UCSD-AML1 (cell line): ENCODE data around the gene KAT2B.

Source experiments
- DNase-seq: peaks from one replicate; lab custom pipeline; 2025; ENCODE audit not compliant: unreplicated experiment; lab: John Stamatoyannopoulos, UW

The KAT2B gene

DNA sequence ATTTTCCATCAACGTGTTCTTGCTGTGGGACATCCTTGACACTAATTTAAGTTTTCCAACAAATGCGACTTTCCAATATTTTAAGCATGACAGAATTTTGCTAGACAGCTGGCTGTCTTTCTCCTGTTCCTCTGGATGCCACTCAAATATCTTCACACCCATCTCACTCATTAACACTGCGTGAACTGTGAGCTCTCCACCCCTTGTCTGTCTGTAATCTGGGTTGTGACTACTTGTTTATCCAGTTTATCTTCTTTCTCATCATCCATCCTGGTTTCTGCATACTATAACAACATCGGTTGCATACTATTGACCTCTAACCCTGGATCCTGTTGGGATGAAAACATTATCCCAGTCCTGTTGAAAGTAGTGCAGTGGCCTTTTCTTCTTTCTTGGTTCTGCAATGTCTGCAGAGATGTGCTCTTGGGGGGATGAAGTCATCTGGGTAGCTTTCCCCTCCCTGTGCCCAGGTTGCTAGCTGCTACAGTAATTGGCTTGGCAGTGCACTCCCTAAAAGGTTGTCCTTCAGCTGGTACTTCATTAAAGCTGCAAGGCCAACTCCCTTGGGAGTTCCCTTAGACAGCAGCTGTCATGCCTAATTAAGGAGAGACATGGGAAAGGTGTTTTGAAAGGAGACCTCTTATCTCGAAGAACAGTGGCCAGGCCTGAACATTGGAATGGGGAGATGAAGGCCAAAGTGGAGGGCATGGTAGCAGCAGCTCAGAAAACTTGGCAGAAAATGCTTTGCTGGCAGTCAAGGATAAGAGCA is 24.7 kb downstream of the KAT2B start:
- DNase-seq: no peak

DNA sequence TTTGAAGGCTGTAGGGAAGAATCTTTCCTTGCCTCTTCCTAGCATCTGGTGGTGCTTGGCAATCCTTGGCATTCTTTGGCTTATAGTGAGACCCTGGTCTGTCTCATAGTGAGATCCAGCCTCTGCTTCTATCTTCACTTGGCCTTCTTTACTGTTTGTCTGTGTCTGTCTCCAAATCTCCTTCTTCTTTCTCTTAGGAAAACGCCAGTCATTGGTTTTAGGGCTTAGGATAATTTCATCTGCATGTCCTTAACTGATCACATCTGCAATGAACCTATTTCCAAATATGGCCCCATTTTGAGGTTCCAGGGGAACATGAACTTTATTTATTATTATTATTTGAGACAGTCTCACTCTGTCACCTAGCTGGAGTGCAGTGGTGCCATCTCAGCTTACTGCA is 25.8 kb downstream of the KAT2B start:
- no peak for DNase-seq

DNA sequence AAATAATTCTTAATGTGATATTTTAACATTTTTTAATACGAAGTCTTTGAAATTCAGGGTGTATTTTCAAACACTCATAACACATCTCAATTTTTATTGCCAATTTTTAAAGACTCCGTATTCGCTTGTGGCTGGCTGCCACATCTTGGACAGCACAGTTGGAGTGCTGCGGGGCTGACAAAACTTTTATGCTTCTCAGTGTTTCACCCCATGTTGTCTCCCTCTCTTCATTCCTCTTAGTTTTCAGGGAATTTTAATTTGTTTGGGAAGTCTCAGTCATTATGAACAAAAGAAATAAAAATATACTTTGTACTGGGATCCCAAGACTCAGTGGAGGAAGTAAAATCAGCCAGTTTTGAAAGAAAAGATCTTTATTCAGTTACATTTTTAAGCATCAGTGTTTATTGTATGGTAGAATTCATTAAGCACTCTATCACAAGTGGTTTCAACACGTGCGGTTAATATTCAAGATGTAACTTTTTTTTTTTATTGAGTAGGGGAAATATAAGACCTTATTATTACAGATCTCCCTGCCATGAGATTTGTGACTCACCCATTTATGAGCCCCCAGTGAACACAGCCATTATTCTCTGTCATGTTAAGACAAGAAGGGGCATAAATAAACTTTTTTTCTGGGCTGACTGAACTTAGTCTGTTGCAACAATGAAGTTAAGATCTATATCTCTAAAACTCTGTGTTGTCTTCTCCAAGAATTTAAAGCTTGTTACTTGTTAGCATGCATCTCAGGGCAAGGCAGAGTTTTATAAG is 26.8 kb downstream of the KAT2B start:
- DNase-seq: no peak

DNA sequence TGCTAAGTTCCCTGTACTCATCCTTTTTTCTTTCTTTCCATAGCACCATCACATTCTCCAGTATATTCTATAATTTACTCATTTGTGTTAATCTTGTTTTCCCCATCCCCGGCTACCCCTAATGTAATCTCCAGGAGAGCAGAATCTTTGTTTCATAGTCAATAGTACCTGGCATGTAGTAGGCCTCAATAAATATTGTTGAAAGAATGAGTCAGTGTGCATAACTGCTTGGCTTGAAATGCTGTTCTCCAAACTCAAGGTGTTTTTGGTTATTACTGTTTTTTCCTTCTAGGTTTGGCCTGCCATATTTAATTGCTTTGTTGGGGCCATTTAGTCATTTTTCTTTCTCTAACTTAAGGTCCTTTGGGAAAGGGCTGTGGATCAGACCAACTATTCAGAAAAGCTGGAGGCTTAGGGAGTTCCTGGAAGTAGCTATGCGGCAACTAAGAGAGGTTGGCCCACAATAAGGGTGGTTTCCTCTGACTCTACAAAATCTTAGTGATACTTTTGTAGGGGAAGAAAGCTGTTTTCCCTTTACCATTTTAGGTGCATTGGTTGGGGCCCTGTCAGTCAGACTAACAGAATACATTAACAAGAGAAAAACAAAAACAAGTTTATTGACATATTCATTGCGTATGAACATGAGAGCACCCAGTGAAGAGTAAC is 28.4 kb downstream of the KAT2B start:
- no peak for DNase-seq

DNA sequence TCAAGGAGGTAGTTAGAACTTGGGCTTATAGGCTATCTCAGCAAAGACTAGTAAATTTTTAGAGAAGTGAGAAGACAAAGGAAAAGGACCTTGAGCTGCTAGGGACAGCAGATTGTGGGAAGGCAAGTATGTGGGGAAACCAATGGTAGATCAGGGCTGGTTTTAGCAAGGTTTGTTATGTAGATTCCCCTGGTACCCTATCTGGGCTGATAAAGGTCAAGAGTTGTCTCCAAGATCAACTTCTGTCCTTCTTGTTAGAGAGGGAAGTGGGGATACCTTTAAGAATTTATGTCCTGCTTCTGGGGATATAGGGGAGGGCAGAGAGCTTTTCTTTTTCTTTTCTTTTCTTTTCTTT is 28.9 kb downstream of the KAT2B start:
- no peak for DNase-seq

DNA sequence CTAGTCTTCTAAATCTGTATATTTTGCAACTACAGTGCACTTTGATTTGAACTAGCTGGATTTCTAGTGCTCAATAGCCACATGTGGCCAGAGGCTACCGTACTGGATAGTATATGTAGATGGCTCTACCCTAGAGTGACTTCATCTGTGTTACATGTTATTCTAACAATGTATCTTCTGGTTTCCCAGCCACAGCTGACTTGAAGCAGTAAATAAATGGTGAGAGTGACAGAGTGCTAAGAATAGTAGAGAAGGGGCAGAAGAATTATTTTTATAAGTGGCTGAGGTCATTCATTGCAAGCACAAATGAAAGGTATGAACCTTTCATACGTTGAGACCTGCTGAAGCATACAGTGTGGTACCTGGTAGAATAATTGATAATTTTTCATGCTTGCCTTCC is 30.9 kb downstream of the KAT2B start:
- no peak for DNase-seq

DNA sequence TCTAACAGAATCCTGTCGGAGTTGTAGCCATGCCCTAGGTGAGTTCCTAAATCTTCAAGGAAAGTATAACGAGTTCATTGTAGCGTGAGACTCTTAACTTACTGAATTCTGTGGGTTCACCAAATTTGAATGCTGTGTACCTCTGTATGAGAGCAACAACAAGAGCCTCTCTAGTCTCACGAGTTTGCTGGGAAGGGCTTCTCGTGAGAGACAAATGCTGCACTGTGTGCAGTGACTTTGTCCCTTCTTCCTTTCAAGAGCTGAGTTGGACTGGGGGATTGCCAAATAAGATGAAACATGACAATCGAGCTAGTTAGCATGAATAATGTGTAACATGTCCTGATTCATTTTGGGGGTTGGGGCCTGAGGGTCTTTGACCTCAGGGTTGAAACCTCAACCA is 32.2 kb downstream of the KAT2B start:
- DNase-seq: no peak

DNA sequence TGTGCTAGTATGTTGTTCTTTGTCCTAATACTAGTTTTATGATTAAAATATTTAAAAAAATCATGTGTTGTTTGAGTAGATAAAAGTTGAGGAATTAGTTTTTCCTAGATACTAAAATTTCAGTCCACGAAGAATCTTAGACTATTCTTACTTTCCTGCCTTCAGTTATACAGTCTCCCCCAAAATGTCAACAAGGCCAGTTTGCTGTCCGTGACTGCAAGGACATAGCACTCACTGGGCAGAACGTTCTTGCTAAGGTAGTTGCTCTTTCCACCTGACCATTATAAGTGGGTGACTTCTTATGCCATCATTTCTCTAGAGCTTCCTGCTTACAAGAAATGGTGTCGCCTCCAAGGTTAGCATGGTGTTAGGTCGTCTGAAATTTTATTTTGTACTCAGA is 32.8 kb downstream of the KAT2B start:
- DNase-seq: no peak

DNA sequence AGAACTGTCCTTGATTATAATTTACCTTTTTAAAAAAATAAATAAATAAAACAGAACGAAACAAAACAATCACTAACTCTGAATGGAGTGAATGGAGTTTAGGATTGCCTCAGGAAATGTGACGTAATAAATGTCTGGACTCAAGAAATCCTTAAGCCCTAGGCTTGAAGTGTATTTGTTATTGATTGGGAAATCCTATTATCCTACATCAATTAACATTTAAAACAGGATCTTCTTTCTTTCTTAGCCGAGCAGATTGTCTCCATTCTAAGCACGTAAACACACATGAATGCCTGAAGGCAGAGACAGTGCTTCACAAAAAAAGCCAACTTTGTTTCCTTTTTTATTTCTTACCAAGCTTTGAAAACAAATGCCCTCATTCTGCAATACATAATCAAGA is 33.4 kb downstream of the KAT2B start:
- DNase-seq: no peak

DNA sequence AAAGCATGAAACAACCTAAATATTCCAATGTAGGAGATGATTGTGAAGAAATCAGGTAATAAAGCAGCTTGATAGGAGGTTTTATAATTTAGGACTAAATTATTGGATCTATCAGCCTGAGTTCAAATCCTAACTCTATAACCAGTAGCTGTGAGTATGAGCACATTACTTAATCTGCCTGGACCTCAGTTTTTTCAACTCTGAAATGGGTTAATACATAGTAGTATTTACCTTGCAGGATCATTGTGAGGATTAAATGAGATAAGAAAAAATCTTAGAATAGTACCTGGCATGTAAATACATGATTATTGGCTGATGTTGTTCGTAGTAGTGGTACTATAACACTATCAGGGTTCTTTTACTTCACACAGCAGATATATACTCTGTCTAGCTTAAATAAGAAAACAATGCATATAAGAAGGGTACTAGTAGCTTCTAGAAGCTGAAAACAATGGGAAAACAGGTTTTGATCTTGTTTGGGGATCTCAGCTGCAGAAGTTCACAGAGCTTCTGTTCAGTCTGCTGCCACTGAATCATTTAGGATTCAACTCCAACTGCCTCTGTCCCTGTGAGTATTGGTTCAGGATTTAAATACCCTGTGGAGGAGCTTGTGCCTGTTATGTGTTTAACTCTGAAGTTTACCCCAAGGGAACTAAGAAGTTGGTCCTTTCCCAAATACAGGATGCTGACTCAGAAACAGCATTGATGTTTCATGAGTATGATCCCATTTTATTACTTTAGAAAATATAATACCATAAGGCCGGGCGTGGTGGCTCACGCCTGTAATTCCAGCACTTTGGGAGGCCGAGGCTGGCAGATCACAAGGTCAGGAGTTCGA is 34.2 kb downstream of the KAT2B start:
- DNase-seq: no peak

DNA sequence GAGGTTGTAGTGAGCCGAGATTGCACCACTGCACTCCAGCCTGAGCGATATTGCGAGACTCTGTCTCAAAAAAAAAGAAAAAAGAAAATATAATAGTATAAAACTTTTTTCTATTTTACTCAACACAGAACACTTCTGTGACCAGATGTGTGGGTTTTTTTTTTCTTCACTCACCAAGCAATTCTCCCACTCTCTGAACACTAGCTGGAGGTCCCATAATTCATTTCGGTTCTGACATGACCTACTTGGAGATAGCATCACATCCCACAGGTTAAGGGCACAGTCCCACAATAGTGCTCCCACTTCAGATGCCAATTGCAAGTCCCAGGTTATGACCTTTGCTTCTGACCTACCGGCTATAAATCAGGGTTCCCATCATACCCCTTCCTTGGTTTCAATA is 35.0 kb downstream of the KAT2B start:
- DNase-seq: no peak

DNA sequence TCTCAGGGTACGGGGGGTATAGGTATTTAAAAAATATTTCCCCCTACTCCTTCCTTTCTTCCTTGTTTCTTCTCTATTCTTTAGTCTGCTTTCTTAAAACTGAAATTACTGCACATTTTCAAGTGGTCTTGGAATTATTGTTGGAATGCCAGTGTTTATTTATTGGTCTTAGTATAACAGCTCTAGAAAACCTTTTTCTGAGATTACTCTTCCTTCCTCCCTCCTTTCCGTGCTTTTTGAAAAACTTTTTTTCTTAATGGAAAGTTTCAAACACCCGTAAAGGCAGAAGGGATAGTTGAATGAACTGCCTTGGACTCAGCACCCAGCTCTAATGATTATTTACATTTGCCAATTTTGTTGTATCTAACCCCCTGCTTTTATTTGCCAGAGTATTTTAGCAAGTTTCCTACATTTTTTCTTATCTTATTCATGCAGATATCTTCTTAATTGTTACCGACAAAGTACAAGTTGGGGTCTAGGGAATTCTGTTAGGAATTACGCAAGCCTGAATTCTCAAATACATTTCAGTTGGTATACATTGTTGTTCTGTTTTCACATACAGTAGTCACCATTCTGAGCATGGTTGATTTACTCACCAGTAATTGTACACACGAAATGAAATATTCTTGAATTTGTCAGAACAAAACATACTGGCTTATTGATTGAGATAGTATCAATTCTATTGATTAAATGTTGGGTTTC is 36.2 kb downstream of the KAT2B start:
- no peak for DNase-seq

DNA sequence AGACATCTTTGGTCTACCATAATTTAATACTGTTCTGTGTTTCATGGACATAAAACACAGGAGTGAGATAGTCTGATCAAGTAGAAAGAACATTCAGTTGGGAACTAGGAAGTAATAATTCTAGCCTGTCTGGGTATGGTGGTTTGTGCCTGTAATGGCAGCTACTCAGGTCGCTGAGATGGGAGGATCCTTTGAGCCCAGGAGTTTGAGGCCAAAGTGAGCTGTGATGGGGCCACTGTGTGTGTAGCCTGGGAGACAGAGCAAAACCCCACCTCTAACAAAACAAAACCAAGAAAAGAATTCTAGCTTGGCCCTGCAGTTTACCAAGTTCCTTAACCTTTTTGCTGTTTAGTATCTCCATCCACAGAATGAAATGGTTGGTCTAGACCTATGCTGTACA is 36.8 kb downstream of the KAT2B start:
- DNase-seq: no peak

DNA sequence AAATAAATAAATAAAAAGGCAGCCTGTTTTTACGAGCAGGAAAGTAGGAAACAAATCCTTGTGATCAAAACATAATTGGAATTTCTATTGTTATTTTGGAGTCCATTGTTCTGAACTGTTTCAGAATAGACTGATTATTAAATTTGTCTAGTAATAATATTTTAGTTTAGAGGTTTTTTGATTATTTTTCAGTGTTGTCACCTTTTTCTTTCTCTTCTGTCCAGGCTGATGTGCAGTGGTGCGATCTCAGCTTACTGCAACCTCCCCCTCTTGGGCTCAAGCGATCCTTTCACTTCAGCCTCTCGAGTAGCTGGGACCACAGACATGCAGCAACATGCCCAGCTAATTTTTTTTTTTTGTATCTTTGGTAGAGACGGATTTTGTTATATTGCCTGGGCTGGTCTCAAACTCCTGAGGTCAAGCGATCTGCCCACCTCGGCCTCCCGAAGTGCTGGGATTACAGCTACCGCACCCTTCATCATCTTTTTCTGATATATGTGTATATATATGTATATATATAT is 38.0 kb downstream of the KAT2B start:
- DNase-seq: no peak

DNA sequence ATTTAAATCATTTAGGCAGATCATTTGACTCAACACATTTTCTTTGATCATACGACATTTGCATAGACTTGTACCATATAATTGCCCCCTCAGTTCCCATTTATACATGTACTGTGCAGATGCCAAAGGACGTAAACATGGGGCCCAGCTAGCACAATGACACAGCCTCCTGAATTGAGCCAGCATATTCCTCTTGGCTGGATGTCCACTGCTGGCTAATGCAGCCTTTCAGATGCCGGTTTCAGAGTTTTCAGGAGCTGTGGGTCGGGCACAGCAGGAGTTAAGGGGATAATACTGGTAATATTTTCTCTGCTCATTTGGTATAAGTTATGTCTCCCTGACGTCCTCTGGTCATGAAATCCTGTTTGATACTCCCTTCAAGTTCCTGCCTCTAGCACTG is 39.4 kb downstream of the KAT2B start:
- DNase-seq: no peak

DNA sequence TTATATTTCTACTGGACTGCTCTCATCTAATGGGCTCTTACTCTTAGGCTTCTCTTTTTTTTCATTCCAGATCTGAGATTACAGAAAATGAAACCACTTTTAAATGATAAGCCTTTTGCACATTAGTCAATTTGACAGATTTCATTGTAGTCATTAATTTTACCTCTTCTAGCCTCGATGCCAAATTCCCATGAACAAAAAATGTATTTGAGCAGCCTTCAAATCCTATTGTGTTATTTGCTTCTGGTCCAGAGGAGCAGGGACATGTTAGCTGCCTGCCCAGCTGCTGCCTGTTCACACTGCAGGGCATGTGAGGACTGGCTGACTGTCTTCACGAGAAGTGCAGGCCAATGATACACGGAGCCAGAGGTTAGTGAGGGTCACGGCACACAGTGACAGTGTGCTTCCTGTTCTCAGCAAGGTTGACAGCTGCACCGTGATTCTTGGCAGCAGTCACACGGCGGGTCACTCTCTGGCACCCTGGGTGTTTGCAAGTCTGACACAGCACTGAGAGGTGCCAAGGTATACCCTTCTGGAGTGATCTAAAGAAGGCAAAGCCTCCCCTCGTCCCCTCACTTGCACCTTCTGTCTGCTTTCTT is 40.8 kb downstream of the KAT2B start:
- peak; percentile 30 for DNase-seq

DNA sequence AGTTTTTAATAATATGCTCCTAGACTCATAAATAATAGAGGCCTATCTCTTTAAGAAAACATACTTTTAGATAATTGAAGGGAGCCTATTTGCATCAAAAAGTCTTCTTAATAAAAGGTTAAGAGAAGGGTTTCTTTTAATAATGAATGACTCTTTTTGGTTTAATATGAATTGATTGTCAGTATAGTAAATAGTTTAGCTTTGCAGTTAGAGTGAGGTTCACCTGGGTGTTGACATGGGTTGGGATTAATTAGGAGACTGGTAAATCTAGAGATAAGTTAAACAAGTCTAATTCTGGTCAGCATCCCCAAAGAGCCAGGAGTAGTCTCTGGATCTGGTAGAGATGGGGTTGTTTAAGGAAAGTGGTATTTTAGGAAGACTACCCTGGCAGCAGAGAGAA is 43.0 kb downstream of the KAT2B start:
- DNase-seq: no peak

DNA sequence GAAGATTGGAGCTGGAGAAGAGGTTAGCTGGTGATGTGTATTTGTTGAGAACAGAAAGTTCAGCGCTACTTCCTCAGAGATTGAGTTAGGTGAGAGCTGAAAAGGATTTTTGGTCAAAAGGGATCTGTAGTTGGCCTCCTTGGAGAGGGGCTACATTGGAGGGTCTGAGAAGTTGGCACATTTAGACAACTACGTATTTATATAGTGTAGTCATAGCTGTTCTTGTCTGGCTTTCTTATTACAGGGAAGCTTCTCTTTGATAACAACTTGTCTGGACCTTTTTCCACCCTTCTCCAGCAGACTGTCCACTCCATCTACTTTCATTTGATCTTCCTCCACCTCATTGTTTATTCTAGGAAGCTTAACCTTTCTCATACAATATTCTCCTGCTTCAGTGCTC is 43.7 kb downstream of the KAT2B start:
- no peak for DNase-seq

DNA sequence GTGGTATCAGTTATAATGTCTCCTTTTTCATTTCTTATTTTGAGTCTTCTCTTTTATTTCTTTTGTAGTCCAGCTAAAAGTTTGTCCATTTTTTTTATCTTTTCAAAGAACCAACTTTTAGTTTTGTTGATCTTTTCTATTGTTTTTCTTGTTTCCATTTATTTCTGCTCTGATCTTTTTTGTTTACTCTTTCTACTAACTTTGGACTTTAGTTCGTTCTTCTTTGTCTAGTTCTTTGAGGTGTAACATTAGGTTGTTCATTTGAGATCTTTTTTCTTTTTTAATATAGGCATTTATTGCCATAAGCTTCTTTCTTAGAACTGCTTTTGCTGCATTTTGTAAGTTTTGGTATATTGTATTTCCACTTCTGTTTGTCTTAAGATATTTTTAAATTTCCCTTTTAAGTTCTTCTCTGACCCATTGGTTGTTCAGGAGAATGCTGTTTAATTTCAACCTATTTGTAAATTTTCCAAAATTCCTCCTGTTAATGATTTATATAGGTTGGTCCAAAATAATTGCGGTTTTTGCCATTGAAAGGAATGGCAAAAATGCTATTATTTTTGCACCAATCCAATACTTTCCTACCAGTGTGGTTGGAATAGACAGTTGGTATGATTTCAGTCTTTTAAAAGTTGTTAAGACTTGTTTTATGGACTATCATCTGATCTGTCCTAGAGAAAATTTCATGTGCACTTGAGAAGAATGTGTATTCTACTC is 51.2 kb downstream of the KAT2B start:
- no peak for DNase-seq
